Measurements from ENCODE around the gene ASCC3.
"Not testable (repeated sequence)": the region's sequence is repeated elsewhere in the genome, so short reads cannot be mapped to it uniquely, and the experiment has no call there.

The ASCC3 gene

GRCh38 chr6:100891079-100891478 lies 9.9 kb upstream of the ASCC3 start:
- Histone ChIP-seq H4K20me1 (ENCODE audit: insufficient read depth, low read length) (no peaks in the 10 kb centered on the region), H3K4me2 (ENCODE audit: low read length) (no peak overlapping the region), H3K27me3 (ENCODE audit: insufficient read depth, low read length) (no peaks in the 10 kb centered on the region), H3K4me1 (ENCODE audit: insufficient read depth, low read length, severe bottlenecking) (no peaks in the 10 kb centered on the region), H3K36me3 (ENCODE audit: insufficient read depth, low read length) (no peaks in the 10 kb centered on the region), H3K9me2 (ENCODE audit: low read depth, low read length) (no peaks in the 10 kb centered on the region), H3F3A (ENCODE audit: insufficient read depth, low read length) (no peaks in the 10 kb centered on the region), H2AFZ (ENCODE audit: low read length) (no peak overlapping the region), H3K4me3 (ENCODE audit: low read depth, low read length, poor library complexity, severe bottlenecking) (no peak overlapping the region), H3K9ac (ENCODE audit: low read length) (no peak overlapping the region), H3K9me3 (ENCODE audit: low read length) (no peaks in the 10 kb centered on the region), H3K27ac (ENCODE audit: low read depth, low read length, poor library complexity, severe bottlenecking) (no peak overlapping the region), H3K79me2 (ENCODE audit: insufficient read depth, low read length) (no peaks in the 10 kb centered on the region)
- TF ChIP-seq EZH2 (IDR thresholded peaks at IDR 0.05; ENCODE audit: borderline replicate concordance, low read length) (no peak), CTCF (IDR thresholded peaks at IDR 0.05; ENCODE audit: low read length) (no peak)

- H3K9me2 ChIP-seq (ENCODE audit: low read depth, low read length); H2AFZ ChIP-seq (ENCODE audit: low read length); H3K36me3 ChIP-seq (ENCODE audit: insufficient read depth, low read length); H3K4me2 ChIP-seq (ENCODE audit: low read length); H3K27ac ChIP-seq (ENCODE audit: low read depth, low read length, poor library complexity, severe bottlenecking); H3K27me3 ChIP-seq (ENCODE audit: insufficient read depth, low read length); H3K4me1 ChIP-seq (ENCODE audit: insufficient read depth, low read length, severe bottlenecking); H3K9ac ChIP-seq (ENCODE audit: low read length); H3F3A ChIP-seq (ENCODE audit: insufficient read depth, low read length); H3K9me3 ChIP-seq (ENCODE audit: low read length); H4K20me1 ChIP-seq (ENCODE audit: insufficient read depth, low read length); H3K4me3 ChIP-seq (ENCODE audit: low read depth, low read length, poor library complexity, severe bottlenecking); H3K79me2 ChIP-seq (ENCODE audit: insufficient read depth, low read length): not testable (repeated sequence)
Measured at GRCh38 chr6:100890646-100891045, 9.5 kb upstream of the ASCC3 start.

DNA sequence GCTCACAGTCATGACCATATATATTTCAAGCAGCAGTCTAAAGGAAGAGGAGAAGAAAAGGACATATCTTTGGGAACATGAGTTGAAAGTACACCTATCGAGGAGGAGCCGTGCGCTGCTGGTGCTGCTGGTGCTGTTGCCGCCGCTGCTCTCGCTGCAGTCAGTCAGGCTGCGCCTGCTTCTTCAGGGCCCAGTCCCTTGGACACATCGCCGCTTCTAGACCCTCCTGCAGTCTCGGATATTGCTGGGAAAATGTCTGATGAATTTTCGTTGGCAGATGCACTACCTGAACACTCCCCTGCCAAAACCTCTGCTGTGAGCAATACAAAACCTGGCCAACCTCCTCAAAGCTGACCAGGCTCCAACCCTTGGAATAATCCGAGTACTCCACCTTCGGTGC lies 8.2 kb upstream of the ASCC3 start:
- TF ChIP-seq CTCF (IDR thresholded peaks at IDR 0.05; ENCODE audit: low read length) (no peak), EZH2 (IDR thresholded peaks at IDR 0.05; ENCODE audit: borderline replicate concordance, low read length) (no peak)
- Histone ChIP-seq H3K4me3 (ENCODE audit: low read depth, low read length, poor library complexity, severe bottlenecking) (no peak overlapping the region), H3K4me1 (ENCODE audit: insufficient read depth, low read length, severe bottlenecking) (no peaks in the 10 kb centered on the region), H3F3A (ENCODE audit: insufficient read depth, low read length) (no peaks in the 10 kb centered on the region), H2AFZ (ENCODE audit: low read length) (no peak overlapping the region), H3K9me3 (ENCODE audit: low read length) (no peaks in the 10 kb centered on the region), H3K27ac (ENCODE audit: low read depth, low read length, poor library complexity, severe bottlenecking) (no peak overlapping the region), H3K27me3 (ENCODE audit: insufficient read depth, low read length) (no peaks in the 10 kb centered on the region), H3K9ac (ENCODE audit: low read length) (no peak overlapping the region), H3K36me3 (ENCODE audit: insufficient read depth, low read length) (no peaks in the 10 kb centered on the region), H4K20me1 (ENCODE audit: insufficient read depth, low read length) (no peaks in the 10 kb centered on the region), H3K4me2 (ENCODE audit: low read length) (no peak overlapping the region), H3K9me2 (ENCODE audit: low read depth, low read length) (no peaks in the 10 kb centered on the region), H3K79me2 (ENCODE audit: insufficient read depth, low read length) (no peaks in the 10 kb centered on the region)

- H3K9ac ChIP-seq (ENCODE audit: low read length): no peak overlapping the region
- H3K4me2 ChIP-seq (ENCODE audit: low read length): no peak overlapping the region
- no peak overlapping the region for H2AFZ ChIP-seq (ENCODE audit: low read length)
- no peaks in the 10 kb centered on the region for H4K20me1 ChIP-seq (ENCODE audit: insufficient read depth, low read length)
- no peak overlapping the region for H3K4me3 ChIP-seq (ENCODE audit: low read depth, low read length, poor library complexity, severe bottlenecking)
- no peaks in the 10 kb centered on the region for H3K9me2 ChIP-seq (ENCODE audit: low read depth, low read length)
- no peaks in the 10 kb centered on the region for H3K9me3 ChIP-seq (ENCODE audit: low read length)
- H3K4me1 ChIP-seq (ENCODE audit: insufficient read depth, low read length, severe bottlenecking): peaks cover 11% of the 10 kb centered on the region
- no peaks in the 10 kb centered on the region for H3K36me3 ChIP-seq (ENCODE audit: insufficient read depth, low read length)
- no peaks in the 10 kb centered on the region for H3K27me3 ChIP-seq (ENCODE audit: insufficient read depth, low read length)
- no peaks in the 10 kb centered on the region for H3F3A ChIP-seq (ENCODE audit: insufficient read depth, low read length)
- no peaks in the 10 kb centered on the region for H3K79me2 ChIP-seq (ENCODE audit: insufficient read depth, low read length)
- no peak for TF ChIP-seq CTCF (IDR thresholded peaks at IDR 0.05; ENCODE audit: low read length)
- TF ChIP-seq EZH2 (IDR thresholded peaks at IDR 0.05; ENCODE audit: borderline replicate concordance, low read length): no peak
- H3K27ac ChIP-seq (ENCODE audit: low read depth, low read length, poor library complexity, severe bottlenecking): no peak overlapping the region
Measured at GRCh38 chr6:100886076-100886475, 4.9 kb upstream of the ASCC3 start.

Data from OCI-LY1 (cell line).